K562 (cell line): ENCODE results near the gene SCGB1D4. TPM values are rescaled to one million over a fixed set of nuclear protein-coding genes. Genes with fewer than 3 reads are reported as not detected.
A peak's percentile ranks its signal among the peaks of the same experiment; 100 is the strongest.

ENCODE experiments used
- ATAC-seq: fragments of 200-7000 bp; cut with Tn5 transposase; 3 replicates; pipeline ENCODE4 v1.9.1; 2020; ENCODE audit warnings: moderate library complexity
- BruUV-seq: library from RNA; stranded (reverse); fragments of 400-500 nt; replicated peaks from 2 replicates; lab custom pipeline; 2021; lab: Mats Ljungman, UMichigan
- CTCF ChIA-PET: fragments of 300-600 bp; formaldehyde crosslinking; extraction: SDS; loops from one replicate; lab custom pipeline; 2021; ENCODE audit warnings: low intra/inter-chr PET ratio; lab: Yijun Ruan, JAX
- POLR2A ChIA-PET: fragments of 300-600, 350-650 bp; sonication (Branson Sonifier 250); formaldehyde crosslinking; extraction: SDS; loops from one replicate; lab custom pipeline; 2021; ENCODE audit warnings: antibody characterized with exemption, inconsistent platforms; lab: Yijun Ruan, JAX
- DNase-seq, 4 experiments: peaks; one replicate each; pipeline versions ENCODE4 v3.0.0 to v3.0.0-alpha.2; 2011 to 2018; ENCODE audit warnings: low spot score in 3 of 4, mixed read lengths in 3 of 4; ENCODE audit errors: extremely low read depth in 1 of 4
- FAIRE-seq: peaks from 2 replicates; lab custom pipeline; 2011; peaks lifted over from hg19 to GRCh38; lab: Jason Lieb, UNC
- H2AFZ ChIP-seq: 2 replicates; pipeline ENCODE4 v1.6.0; 2011; ENCODE audit warnings: low read depth, low read length, control low read depth, inconsistent platforms
- H3K27ac ChIP-seq: fragments of 200-600 bp; 3 replicates; pipeline ENCODE4 v1.8.0; 2011; ENCODE audit warnings: low read depth, mild to moderate bottlenecking, control low read depth, inconsistent platforms, low read length, moderate library complexity, mixed read lengths; ENCODE audit errors: extremely low read depth
- H3K27me3 ChIP-seq, 2 experiments: fragments of 300-600 bp in 1 of 2; 2 replicates in 1 of 2; 3 replicates in 1 of 2; pipeline versions ENCODE4 v1.6.0 to v1.8.0; 2011; ENCODE audit warnings: inconsistent platforms in 2 of 2, low read length in 2 of 2, mild to moderate bottlenecking in 1 of 2, mixed read lengths in 1 of 2, moderate library complexity in 1 of 2; ENCODE audit not compliant: control insufficient read depth in 2 of 2, insufficient read depth in 2 of 2
- H3K36me3 ChIP-seq: fragments of 300-600 bp; 3 replicates; pipeline ENCODE4 v1.8.0; 2011; ENCODE audit warnings: mild to moderate bottlenecking, low read length, inconsistent platforms; ENCODE audit not compliant: control insufficient read depth, insufficient read depth
- H3K4me1 ChIP-seq, 2 experiments: fragments of 200-600 bp in 1 of 2; replicated peaks in 1 of 2; 2 replicates in 1 of 2; 3 replicates in 1 of 2; pipeline versions ENCODE4 v1.5.1 to v1.8.0; 2011; ENCODE audit warnings: inconsistent platforms in 2 of 2, low read length in 2 of 2, mild to moderate bottlenecking in 1 of 2, mixed read lengths in 1 of 2, moderate library complexity in 1 of 2; ENCODE audit not compliant: control insufficient read depth in 2 of 2, insufficient read depth in 2 of 2
- H3K4me2 ChIP-seq: 2 replicates; pipeline ENCODE4 v1.6.1; 2011; ENCODE audit warnings: low read length, control low read depth, inconsistent platforms, mixed read lengths; ENCODE audit not compliant: insufficient read depth
- H3K4me3 ChIP-seq: fragments of 200-600 bp; sonication (generic), shearing (Covaris generic); 2 replicates; pipeline ENCODE4 v1.5.1; 2016; ENCODE audit warnings: control low read depth, inconsistent platforms
- H3K79me2 ChIP-seq: fragments of 200-600 bp; 3 replicates; pipeline ENCODE4 v1.8.0; 2011; ENCODE audit warnings: low read length, inconsistent platforms; ENCODE audit not compliant: control insufficient read depth, insufficient read depth
- H3K9ac ChIP-seq, 2 experiments: 2 replicates each; pipeline versions ENCODE4 v1.6.0 to v1.6.1; 2011; ENCODE audit warnings: low read depth in 2 of 2, low read length in 2 of 2, control low read depth in 1 of 2, inconsistent platforms in 1 of 2, mild to moderate bottlenecking in 1 of 2, mixed read lengths in 1 of 2; ENCODE audit not compliant: insufficient read depth in 1 of 2
- H3K9me1 ChIP-seq: one replicate; pipeline ENCODE4 v1.6.0; 2011; ENCODE audit warnings: inconsistent platforms, mild to moderate bottlenecking, low read length, moderate library complexity; ENCODE audit not compliant: control insufficient read depth, insufficient read depth
- H3K9me3 ChIP-seq: replicated peaks from 2 replicates; pipeline ENCODE4 v1.5.1; 2011; ENCODE audit warnings: low read depth, low read length, inconsistent platforms; ENCODE audit not compliant: control insufficient read depth, insufficient read depth
- H4K20me1 ChIP-seq: replicated peaks from 2 replicates; pipeline ENCODE4 v1.6.1; 2011; ENCODE audit warnings: low read length, inconsistent platforms, mixed read lengths; ENCODE audit not compliant: control insufficient read depth, insufficient read depth
- CAMTA2 ChIP-seq: fragments of 250-450 bp; sonication (Bioruptor Pico); conservative IDR thresholded peaks from 2 replicates; pipeline ENCODE4 v1.5.1; 2022
- CBFB ChIP-seq: sonication (generic); formaldehyde crosslinking; IDR thresholded peaks from 2 replicates; pipeline ENCODE4 v1.4.0; 2020; ENCODE audit warnings: mild to moderate bottlenecking, missing genetic modification reagents
- CC2D1A ChIP-seq: fragments of 450-650 bp; IDR thresholded peaks from 2 replicates; pipeline ENCODE4 v1.6.1; 2017; ENCODE audit warnings: mild to moderate bottlenecking
- CEBPB ChIP-seq: fragments of 450-650 bp; IDR thresholded peaks from 2 replicates; pipeline ENCODE4 v1.6.1; 2016; ENCODE audit warnings: missing genetic modification characterization, missing compliant biosample characterization
- E2F3 ChIP-seq: fragments of 250-450 bp; sonication (Bioruptor Pico); IDR thresholded peaks from 2 replicates; pipeline ENCODE4 v1.4.0; 2020; ENCODE audit warnings: mild to moderate bottlenecking
- ELF2 ChIP-seq: fragments of 250-450 bp; sonication (Bioruptor Pico); IDR thresholded peaks from 2 replicates; pipeline ENCODE4 v1.5.0; 2021; ENCODE audit warnings: mild to moderate bottlenecking
- FOXM1 ChIP-seq, 2 experiments: fragments of 450-650 bp in 1 of 2; sonication (generic) in 1 of 2; formaldehyde crosslinking in 1 of 2; IDR thresholded peaks; 2 replicates each; pipeline versions ENCODE4 v1.6.1 to v1.9.0; 2017 to 2022; ENCODE audit warnings: low read depth in 2 of 2, mild to moderate bottlenecking in 2 of 2, missing genetic modification reagents in 1 of 2, moderate library complexity in 1 of 2
- FOXP1 ChIP-seq: sonication (generic); formaldehyde crosslinking; IDR thresholded peaks from 2 replicates; pipeline ENCODE4 v1.8.0; 2022; ENCODE audit warnings: mild to moderate bottlenecking, missing genetic modification reagents
- HDAC6 ChIP-seq: IDR thresholded peaks from 2 replicates; pipeline ENCODE4 v1.6.1; 2012; ENCODE audit warnings: low read depth, mild to moderate bottlenecking, control low read depth, inconsistent platforms, low read length, moderate library complexity
- KDM4B ChIP-seq, 2 experiments: fragments of 450-650 bp in 1 of 2; sonication (generic) in 1 of 2; IDR thresholded peaks; 2 replicates each; pipeline ENCODE4 v1.6.1; 2016 to 2017; ENCODE audit warnings: borderline replicate concordance in 2 of 2, antibody characterized with exemption in 1 of 2, low read depth in 1 of 2, mild to moderate bottlenecking in 1 of 2
- MEF2D ChIP-seq: conservative IDR thresholded peaks from 2 replicates; pipeline ENCODE4 v1.6.1; 2016; ENCODE audit warnings: low read depth, missing genetic modification characterization, missing compliant biosample characterization
- MNT ChIP-seq, 2 experiments: fragments of 450-650 bp; conservative IDR thresholded peaks; 2 replicates each; pipeline ENCODE4 v1.6.1; 2017; ENCODE audit warnings: mild to moderate bottlenecking in 2 of 2, moderate library complexity in 2 of 2
- PCBP2 ChIP-seq: fragments of 200-400 bp; formaldehyde crosslinking; IDR thresholded peaks from 2 replicates; pipeline ENCODE4 v1.6.1; 2018; ENCODE audit warnings: low read length, low read depth, mild to moderate bottlenecking, moderate library complexity; ENCODE audit not compliant: poor library complexity, severe bottlenecking
- PPARD ChIP-seq: fragments of 250-450 bp; sonication (Bioruptor Pico); IDR thresholded peaks from 2 replicates; pipeline ENCODE4 v1.8.0; 2022; ENCODE audit warnings: inconsistent platforms, mild to moderate bottlenecking, moderate library complexity
- RB1 ChIP-seq: fragments of 450-650 bp; IDR thresholded peaks from 2 replicates; pipeline ENCODE4 v1.6.1; 2017; ENCODE audit warnings: low read depth, mild to moderate bottlenecking
- ZBTB17 ChIP-seq: fragments of 450-650 bp; formaldehyde crosslinking; IDR thresholded peaks from 2 replicates; pipeline ENCODE4 v1.4.0; 2020; ENCODE audit warnings: mild to moderate bottlenecking
- WGBS: fragments of 100-300 bp; shearing (Covaris generic); methylation state at CpG from one replicate; pipeline ENCODE4 v1.1.6; 2016; ENCODE audit warnings: low coverage, mixed read lengths; ENCODE audit not compliant: insufficient coverage; ENCODE audit errors: missing lambda C conversion rate; 5-methylcytosine and 5-hydroxymethylcytosine counted together
- in situ Hi-C: fragments of 300-500 bp; cut with MboI; formaldehyde crosslinking; loops from 4 replicates; pipeline ENCODE4 v1.15.0; 2018; ENCODE audit warnings: inconsistent platforms, mixed read lengths
- intact Hi-C: fragments of 100-400 bp; cut with micrococcal nuclease; formaldehyde crosslinking; loops from 2 replicates; pipeline ENCODE4 v1.14.2; 2022
- polyA plus RNA-seq, 8 experiments: library from polyadenylated mRNA; depleted of rRNA in 4 of 8; stranded (reverse) in 5 of 8; unstranded in 3 of 8; fragments of >200 nt; fragmentation: Nextera tagmentation in 2 of 8; fragmentation: Illumina TruSeq in 1 of 8; extraction: Ambion mirVana in 2 of 8; extraction: Trizol in 1 of 8; gene quantifications; 2 replicates each; pipeline versions ENCODE4 v1.2.1 to v1.2.3, GENCODE V29; 2011 to 2014; ENCODE audit warnings: inconsistent platforms in 1 of 8, missing spikeins in 1 of 8
- total RNA-seq, 7 experiments: library from RNA; depleted of rRNA in 6 of 7; stranded (reverse); fragments of >200 nt in 6 of 7; fragmentation: Illumina TruSeq in 2 of 7; extraction: Trizol in 2 of 7; gene quantifications; 2 replicates each; pipeline versions ENCODE4 v1.2.1 to v1.2.3, GENCODE V29; 2011 to 2021; ENCODE audit warnings: low replicate concordance in 1 of 7
- TF ChIP-seq, protein P1 (sequence below): fragments of 250-450 bp; sonication (Bioruptor Pico); IDR thresholded peaks from 2 replicates; pipeline ENCODE4 v1.5.0; 2021; ENCODE audit warnings: mild to moderate bottlenecking, moderate library complexity

The SCGB1D4 gene
- total and polyA plus RNA-seq, 9 of the 15 experiments (the other 6 are each of a cell fraction or from before 2014, with no cell fraction given), result not detected

DNA sequence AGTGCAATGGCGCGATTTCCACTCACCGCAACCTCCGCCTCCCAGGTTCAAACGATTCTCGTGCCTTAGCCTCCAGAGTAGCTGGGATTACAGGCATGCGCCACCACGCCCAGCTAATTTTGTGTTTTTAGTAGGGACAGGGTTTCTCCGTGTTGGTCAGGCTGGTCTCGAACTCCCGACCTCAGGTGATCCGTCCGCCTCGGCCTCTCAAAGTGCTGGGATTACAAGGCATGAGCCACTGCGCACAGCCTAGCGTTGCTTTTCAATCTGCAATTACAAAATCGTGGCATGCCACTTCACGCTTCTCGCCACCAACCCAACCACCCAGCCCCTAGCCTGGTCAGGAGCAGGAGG is 38.1 kb upstream of the SCGB1D4 start (continued):
- TF ChIP-seq E2F3 (CRISPR knock-in tag), result peak; percentile 66; the same call in 1 of the 2 replicates
- TF ChIP-seq CBFB (CRISPR knock-in tag), result 0 out of 2 replicates have a peak, but pooled peaks have one; percentile 47
- TF ChIP-seq ELF2 (CRISPR knock-in tag), result peak; percentile 37; the same call in 1 of the 2 replicates
- TF ChIP-seq, all 486 proteins: peak for 24; not testable (repeated sequence) for 462

- in situ Hi-C loops (no loop called here), intact Hi-C loops (no loop called here)
- Histone ChIP-seq H3K9ac (no peak overlapping the region), H3K9me1 (no peaks in the 10 kb centered on the region), H3K27me3 (peaks cover 6 to 12% of the 10 kb centered on the region in 2 experiments; a peak in 4 of 5 replicates), H3K27ac (no peak overlapping the region), H2AFZ (no peak overlapping the region), H3K9me3 (no peaks in the 10 kb centered on the region), H3K4me2 (no peak overlapping the region), H3K36me3 (no peaks in the 10 kb centered on the region), H3K4me1 (peaks cover 4 to 23% of the 10 kb centered on the region in 2 experiments; a peak in 4 of 5 replicates), H4K20me1 (no peaks in the 10 kb centered on the region), H3K79me2 (0 out of 3 replicates have a peak, but pooled peaks cover 2% of the 10 kb centered on the region), H3K4me3 (no peak overlapping the region)
- FAIRE-seq, result no peak
- WGBS, result 21% methylated on average over 5 of the region's 5 CpGs
- BruUV-seq, result no TSS peak
- CTCF ChIA-PET, result no interaction called here
- ATAC-seq, result no peak
- POLR2A ChIA-PET, result interaction anchor here (0.8 kb wide), 1 partner anchor 13 kb away, joined by 3 read pairs; no protein-coding TSS in a partner anchor
- DNase-seq, result no peak
- no peak for TF ChIP-seq PCBP2
- TF ChIP-seq FOXP1 (CRISPR knock-in tag), result no peak
- no peak for TF ChIP-seq RB1
- no peak for TF ChIP-seq ZBTB17
- TF ChIP-seq CC2D1A, result no peak
- TF ChIP-seq PPARD, result no peak
- no peak for TF ChIP-seq FOXM1 (IDR thresholded peaks at IDR 0.05; ENCODE audit: low read depth)
- TF ChIP-seq FOXM1 (CRISPR knock-in tag; IDR thresholded peaks at IDR 0.05; ENCODE audit: low read depth), result no peak
- TF ChIP-seq MNT (conservative IDR thresholded peaks at IDR 0.05), result no peak
- no peak for TF ChIP-seq HDAC6
- TF ChIP-seq KDM4B (IDR thresholded peaks at IDR 0.05; ENCODE audit: borderline replicate concordance in 2 of 2, low read depth in 1 of 2), result no peak
- TF ChIP-seq MEF2D (tag), result no peak
- TF ChIP-seq CAMTA2 (CRISPR knock-in tag), result no peak
- no peak for TF ChIP-seq CEBPB
- TF ChIP-seq, protein P1, sequence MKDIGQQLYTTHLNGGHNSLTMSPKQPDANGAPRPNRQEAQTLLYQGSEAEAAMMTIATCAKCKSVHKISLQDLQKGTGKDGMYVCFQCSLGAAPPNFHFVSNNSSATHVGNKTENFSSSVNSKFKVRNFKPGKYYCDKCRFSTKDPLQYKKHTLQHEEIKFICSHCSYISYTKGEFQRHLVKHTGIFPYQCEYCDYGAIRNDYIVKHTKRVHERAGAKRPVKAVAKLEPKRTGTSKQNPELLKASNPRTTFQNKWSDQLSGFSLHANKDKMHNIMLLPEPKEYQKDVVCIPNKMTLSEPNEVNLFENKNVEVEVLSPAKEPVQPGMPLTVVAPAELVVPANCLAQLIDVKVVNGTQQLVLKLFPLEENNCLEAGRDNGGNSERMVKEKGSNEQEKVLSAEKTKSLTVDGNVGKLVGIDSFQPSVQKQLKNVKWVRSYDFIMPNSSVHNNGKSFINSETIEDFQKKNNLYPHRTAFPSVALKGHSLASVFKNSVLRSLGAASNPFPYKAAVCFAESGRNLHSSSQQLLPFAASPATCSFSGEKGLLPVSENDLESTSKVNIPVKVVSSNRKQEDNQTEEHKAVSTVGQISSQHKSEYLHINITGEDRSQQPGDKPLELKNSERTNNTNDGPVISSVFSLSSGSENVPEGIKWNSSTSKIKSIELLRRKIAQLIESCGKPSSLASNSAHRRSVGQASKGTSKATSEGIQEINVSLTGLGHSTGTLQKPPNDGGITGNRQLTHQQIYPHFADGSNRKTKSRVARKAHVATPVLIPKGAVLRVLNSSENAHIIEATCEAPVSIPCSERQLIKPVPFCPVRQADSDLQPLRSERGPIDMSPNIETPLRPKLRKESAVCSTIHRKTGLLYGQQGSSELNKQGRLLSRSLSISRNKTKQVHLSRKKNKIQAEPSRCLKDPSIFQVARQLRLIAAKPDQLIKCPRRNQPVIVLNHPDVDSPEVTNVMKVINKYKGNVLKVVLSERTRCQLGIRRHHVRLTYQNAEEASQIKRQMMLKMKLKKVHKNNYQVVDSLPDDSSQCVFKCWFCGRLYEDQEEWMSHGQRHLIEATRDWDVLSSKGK (CRISPR knock-in tag), result no peak
Observed at GRCh38 chr11:62333768-62334167, 34.9 kb upstream of the SCGB1D4 start.
